ENCODE measurements around the gene JMJD7. TPM values are rescaled to one million over a fixed set of nuclear protein-coding genes. Genes with fewer than 3 reads are reported as not detected.

The JMJD7 gene
- total RNA-seq, 2 experiments from 2014 or later = 35.6 to 38.4 TPM

GRCh38 chr15:41856262-41856661 is 28.4 kb downstream of the JMJD7 start:
- Histone ChIP-seq H3K27ac (ENCODE audit: low read depth in 1 of 2, low read length in 2 of 2) (no peak overlapping the region), H3K4me1 (ENCODE audit: insufficient read depth, low read length) (peaks cover 10% of the 10 kb centered on the region), H3K9me3 (ENCODE audit: control insufficient read depth in 1 of 2, insufficient read depth in 1 of 2, low read length in 2 of 2) (no peaks in the 10 kb centered on the region), H3K27me3 (ENCODE audit: control insufficient read depth in 1 of 2, insufficient read depth in 2 of 2, low read length in 2 of 2) (no peaks in the 10 kb centered on the region), H3K36me3 (ENCODE audit: insufficient read depth, low read length) (no peaks in the 10 kb centered on the region), H3K4me3 (ENCODE audit: low read length) (no peak overlapping the region)
- Mint-ChIP-seq H3K4me3 (no peak overlapping the region), H3K4me1 (ENCODE audit: low read depth) (peaks cover 5% of the 10 kb centered on the region), H3K27me3 (no peaks in the 10 kb centered on the region), H3K27ac (no peak overlapping the region), H3K9me3 (no peaks in the 10 kb centered on the region), H3K36me3 (ENCODE audit: low read depth) (no peaks in the 10 kb centered on the region)
- ATAC-seq (ENCODE audit: poor library complexity) = no peak
- TF ChIP-seq, protein P1, sequence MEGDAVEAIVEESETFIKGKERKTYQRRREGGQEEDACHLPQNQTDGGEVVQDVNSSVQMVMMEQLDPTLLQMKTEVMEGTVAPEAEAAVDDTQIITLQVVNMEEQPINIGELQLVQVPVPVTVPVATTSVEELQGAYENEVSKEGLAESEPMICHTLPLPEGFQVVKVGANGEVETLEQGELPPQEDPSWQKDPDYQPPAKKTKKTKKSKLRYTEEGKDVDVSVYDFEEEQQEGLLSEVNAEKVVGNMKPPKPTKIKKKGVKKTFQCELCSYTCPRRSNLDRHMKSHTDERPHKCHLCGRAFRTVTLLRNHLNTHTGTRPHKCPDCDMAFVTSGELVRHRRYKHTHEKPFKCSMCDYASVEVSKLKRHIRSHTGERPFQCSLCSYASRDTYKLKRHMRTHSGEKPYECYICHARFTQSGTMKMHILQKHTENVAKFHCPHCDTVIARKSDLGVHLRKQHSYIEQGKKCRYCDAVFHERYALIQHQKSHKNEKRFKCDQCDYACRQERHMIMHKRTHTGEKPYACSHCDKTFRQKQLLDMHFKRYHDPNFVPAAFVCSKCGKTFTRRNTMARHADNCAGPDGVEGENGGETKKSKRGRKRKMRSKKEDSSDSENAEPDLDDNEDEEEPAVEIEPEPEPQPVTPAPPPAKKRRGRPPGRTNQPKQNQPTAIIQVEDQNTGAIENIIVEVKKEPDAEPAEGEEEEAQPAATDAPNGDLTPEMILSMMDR (IDR thresholded peaks at IDR 0.05) = no peak
- CTCF ChIA-PET = no interaction called here
- intact Hi-C loops (cut with DNase I, micrococcal nuclease) = no loop called here
- DNase-seq = no peak
- POLR2A ChIA-PET = no interaction called here

GRCh38 chr15:41856716-41857115 is 28.8 kb downstream of the JMJD7 start:
- ChIA-PET POLR2A (no interaction called here), CTCF (no interaction called here)
- Mint-ChIP-seq H3K4me1 (ENCODE audit: low read depth) (peaks cover 5% of the 10 kb centered on the region), H3K9me3 (no peaks in the 10 kb centered on the region), H3K27me3 (no peaks in the 10 kb centered on the region), H3K27ac (no peak overlapping the region), H3K4me3 (no peak overlapping the region), H3K36me3 (ENCODE audit: low read depth) (no peaks in the 10 kb centered on the region)
- H3K9me3 ChIP-seq (ENCODE audit: control insufficient read depth in 1 of 2, insufficient read depth in 1 of 2, low read length in 2 of 2) = no peaks in the 10 kb centered on the region
- TF ChIP-seq, protein P1 (IDR thresholded peaks at IDR 0.05) = no peak
- no peak for DNase-seq
- no peak overlapping the region for H3K4me3 ChIP-seq (ENCODE audit: low read length)
- no peaks in the 10 kb centered on the region for H3K36me3 ChIP-seq (ENCODE audit: insufficient read depth, low read length)
- ATAC-seq (ENCODE audit: poor library complexity) = no peak
- H3K4me1 ChIP-seq (ENCODE audit: insufficient read depth, low read length) = peaks cover 9% of the 10 kb centered on the region
- no peak overlapping the region for H3K27ac ChIP-seq (ENCODE audit: low read depth in 1 of 2, low read length in 2 of 2)
- intact Hi-C loops (cut with DNase I, micrococcal nuclease) = no loop called here
- H3K27me3 ChIP-seq (ENCODE audit: control insufficient read depth in 1 of 2, insufficient read depth in 2 of 2, low read length in 2 of 2) = no peaks in the 10 kb centered on the region

DNA sequence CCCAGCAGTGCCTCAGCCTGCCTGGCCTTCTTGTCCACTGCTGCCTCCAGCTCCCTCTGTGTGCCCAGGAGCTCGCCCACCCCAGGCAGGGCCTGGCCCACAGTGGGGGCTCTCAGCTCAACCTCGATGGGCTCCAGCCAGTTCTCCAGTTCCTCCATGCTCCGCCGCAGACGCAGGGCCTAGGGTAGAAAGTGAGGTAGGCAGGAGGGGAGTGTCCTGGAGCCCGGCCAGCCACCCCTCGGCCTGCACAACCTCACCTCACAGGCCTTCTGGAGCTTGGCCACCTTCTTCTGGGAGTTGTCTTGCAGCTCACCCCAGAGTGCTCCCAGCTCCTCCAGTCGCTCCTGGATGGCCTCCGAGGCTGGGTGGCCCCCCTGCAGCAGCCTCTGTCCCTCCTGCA is 29.4 kb downstream of the JMJD7 start:
- Histone ChIP-seq H3K27me3 (ENCODE audit: control insufficient read depth in 1 of 2, insufficient read depth in 2 of 2, low read length in 2 of 2) (no peaks in the 10 kb centered on the region), H3K4me1 (ENCODE audit: insufficient read depth, low read length) (peaks cover 9% of the 10 kb centered on the region), H3K27ac (ENCODE audit: low read depth in 1 of 2, low read length in 2 of 2) (no peak overlapping the region), H3K4me3 (ENCODE audit: low read length) (no peak overlapping the region), H3K36me3 (ENCODE audit: insufficient read depth, low read length) (no peaks in the 10 kb centered on the region), H3K9me3 (ENCODE audit: control insufficient read depth in 1 of 2, insufficient read depth in 1 of 2, low read length in 2 of 2) (no peaks in the 10 kb centered on the region)
- CTCF ChIA-PET = no interaction called here
- no peaks in the 10 kb centered on the region for H3K27me3 Mint-ChIP-seq
- no peaks in the 10 kb centered on the region for H3K36me3 Mint-ChIP-seq (ENCODE audit: low read depth)
- H3K4me1 Mint-ChIP-seq (ENCODE audit: low read depth) = peaks cover 5% of the 10 kb centered on the region
- no peaks in the 10 kb centered on the region for H3K9me3 Mint-ChIP-seq
- H3K27ac Mint-ChIP-seq = no peak overlapping the region
- POLR2A ChIA-PET = no interaction called here
- intact Hi-C loops (cut with DNase I, micrococcal nuclease) = no loop called here
- DNase-seq = no peak
- ATAC-seq (ENCODE audit: poor library complexity) = no peak
- TF ChIP-seq, protein P1 (IDR thresholded peaks at IDR 0.05) = no peak
- no peak overlapping the region for H3K4me3 Mint-ChIP-seq

All from CD4-positive, alpha-beta T cell (primary cell).